ENCODE results near the gene SLBP.

SLBP gene

DNA sequence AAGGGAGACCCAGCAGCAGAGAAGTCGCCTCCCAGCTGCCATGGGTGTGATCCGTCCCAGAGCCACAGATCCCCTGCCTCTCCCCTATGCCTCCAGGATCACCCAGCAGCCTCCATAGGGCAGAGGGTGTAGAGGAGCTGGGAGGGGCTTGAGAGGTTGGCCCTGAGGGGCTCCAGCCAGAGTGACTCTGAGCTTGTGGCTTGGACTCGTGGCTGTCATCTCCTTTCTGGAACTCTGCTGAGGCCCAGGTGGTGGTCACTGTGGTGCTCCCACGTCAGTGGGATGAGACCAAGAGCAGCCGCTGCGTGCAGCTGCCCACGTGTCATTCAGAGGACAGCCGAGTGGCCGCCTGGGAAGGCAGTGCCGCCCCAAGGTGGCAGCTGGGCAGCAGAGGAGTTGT, 13.4 kb upstream of the SLBP start:
- DNase-seq: no peak

DNA sequence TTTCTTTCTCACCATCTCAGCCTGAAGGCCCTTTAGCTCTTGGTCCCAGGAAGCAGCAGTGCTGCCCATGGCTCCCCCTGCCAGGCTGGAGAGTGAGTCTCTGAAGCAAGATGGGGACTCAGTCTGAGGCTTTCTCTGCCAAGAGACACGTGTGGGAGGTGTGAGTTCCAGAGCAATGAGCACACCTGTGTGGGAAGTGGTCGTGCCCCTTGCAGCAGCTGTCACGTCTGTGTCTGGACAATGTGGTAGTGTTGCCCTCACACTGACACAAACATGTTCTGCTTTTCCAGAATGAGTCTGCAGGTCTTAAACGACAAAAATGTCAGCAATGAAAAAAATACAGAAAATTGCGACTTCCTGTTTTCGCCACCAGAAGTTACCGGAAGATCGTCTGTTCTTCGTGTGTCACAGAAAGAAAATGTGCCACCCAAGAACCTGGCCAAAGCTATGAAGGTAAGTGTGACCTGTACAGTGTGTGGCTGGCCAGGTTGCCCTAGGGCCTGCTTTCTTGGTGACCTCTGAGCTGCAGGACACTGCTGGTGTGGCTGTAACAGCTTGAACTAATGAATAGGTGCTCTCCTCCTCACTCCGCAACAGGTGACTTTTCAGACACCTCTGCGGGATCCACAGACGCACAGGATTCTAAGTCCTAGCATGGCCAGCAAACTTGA, 11.1 kb upstream of the SLBP start:
- no peak for DNase-seq

DNA sequence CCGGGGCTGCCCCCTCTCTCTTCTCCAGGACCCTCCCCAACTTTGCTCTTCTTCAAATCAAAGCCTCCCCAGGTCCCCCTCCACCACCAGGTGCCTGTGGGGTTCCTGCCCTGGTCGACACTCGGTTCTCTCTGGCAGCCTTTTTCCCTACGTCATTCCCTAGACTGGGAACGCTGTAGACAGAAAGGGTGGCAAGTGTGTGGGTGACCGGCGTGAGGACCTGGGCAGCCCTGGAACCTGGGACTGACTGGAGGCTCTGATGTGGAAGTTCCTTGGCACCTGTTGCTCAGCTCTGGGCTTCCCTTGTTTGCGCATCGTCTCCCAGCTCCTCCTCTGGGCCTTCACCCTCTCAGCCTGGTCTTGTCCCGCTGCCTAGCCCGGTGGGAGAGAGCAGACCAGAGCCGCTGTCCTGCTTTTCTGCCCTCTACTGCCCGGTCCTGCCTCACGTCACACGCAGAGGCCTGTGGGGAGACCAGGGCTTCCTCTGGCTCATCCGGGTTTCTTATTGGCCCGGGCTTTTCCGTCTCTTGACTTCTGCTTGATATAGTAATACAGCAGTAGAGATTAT, 10.5 kb upstream of the SLBP start:
- DNase-seq: no peak

DNA sequence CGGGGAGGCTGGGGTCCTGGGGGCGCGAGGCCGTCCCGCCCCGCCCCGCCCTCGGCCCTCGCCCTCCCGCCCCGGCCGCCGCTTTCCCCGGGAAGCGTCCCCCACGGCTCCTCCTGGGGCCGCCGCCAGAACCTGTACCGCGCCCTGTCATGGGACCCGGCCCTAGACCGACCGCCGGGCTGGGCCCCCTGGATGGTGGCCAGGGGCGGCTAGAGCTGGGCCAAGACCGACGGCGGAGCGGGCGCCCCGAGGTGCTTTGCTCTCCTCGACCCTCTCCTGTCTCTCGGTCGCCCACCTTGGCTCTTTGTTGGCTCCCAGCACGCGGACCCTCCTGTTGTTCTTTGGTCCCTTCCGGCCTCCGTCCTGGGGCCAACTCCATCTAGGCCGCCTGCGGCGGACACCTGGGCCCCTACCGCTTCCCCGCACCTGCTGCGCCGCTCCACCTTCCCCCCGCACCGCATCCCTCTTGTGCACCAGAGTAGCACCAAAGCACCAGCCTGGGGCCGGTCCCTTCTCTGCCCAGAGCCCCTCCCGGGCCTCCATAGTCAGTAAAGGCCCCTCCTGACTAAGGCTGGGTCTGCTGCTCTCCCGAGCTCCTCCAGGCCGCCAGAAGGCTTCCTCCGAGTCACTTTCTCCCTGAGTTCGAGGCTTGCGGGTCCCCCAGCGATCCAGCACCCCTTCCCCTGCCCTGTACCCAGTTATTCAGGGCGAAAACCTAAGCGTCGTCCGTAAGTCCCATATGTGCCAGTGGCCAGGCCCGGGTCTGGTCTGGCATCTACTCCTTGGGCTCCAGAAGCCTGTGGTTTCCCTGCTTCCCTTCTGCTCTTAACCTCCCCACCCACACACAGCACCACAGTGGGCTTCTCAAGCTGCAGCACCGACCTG, 9.8 kb upstream of the SLBP start:
- no peak for DNase-seq

DNA sequence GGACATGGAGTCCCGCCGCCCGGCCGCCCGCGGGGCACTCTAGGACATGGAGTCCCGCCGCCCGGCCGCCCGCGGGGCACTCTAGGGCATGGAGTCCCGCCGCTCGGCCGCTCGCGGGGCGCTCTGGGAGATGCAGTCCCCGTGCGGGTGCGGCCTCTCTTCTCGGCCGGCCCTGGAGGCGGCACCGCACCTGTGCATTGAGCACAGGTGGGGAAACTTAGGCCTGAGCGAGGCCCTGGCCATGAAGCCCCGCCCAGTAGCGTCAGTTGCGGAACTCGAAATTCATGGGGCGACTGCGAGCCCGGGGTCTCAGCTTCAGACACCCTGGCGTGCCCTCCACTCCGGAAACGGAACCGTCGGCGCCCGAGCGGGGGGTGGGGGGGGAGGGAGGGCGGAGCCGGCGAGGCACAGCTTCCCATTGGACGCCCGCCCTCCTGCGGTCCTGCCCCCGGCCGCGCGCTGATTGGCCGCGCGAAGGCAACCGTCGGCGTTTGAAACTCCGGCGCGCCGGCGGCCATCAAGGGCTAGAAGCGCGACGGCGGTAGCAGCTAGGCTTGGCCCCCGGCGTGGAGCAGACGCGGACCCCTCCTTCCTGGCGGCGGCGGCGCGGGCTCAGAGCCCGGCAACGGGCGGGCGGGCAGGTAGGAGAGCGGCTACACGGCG, 9.0 kb upstream of the SLBP start, which contains the start of the genes TACC3 and TMEM129:
Gene TACC3, plus strand, starts transcription at position 519 of the 663 bp plus-strand sequence. CDS start 1,901 bp downstream, outside the sequence.
Gene TMEM129, minus strand, starts transcription at position 321 of the 663 bp plus-strand sequence. CDS start 486 bp downstream, outside the sequence.
- DNase-seq: peak; percentile 98

DNA sequence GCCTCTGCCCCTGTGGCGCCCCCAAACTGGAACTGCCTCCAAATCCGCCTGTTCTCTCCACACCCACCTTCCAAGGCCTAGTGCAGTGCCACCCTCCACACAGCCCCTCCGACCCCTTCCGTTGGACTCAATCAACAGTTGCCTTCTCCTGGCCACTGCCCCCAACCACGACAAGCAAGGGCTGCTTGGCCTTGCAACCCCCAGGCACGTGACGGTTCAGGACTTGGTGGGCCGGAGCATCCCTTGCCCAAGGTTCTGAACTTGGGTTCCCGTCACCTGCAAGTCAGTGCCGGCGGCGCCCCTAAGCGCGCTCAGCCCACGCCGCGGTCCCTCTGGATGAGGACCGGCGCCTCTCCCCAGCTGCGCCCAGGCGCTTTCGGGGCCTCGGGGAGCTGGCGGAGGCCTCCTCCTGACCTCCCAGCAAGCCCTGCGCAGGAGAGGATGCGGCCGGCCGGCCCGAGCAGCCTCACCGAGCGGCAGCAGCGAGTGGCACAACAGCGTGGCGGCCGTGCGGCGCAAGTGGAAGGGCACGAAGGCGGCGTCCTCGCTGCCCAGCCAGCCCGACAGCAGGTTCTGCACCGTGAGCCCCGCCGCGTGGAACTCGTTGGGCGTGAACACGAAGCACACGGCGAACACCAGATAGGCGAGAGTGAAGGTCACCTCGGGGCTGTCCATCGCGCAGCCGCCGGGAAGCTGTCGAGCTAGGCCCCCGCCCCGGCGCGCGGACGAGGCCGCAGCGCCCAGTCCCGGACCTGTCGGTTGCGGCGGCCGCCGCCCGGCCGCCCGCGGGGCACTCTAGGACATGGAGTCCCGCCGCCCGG, 8.3 kb upstream of the SLBP start:
- DNase-seq: no peak

DNA sequence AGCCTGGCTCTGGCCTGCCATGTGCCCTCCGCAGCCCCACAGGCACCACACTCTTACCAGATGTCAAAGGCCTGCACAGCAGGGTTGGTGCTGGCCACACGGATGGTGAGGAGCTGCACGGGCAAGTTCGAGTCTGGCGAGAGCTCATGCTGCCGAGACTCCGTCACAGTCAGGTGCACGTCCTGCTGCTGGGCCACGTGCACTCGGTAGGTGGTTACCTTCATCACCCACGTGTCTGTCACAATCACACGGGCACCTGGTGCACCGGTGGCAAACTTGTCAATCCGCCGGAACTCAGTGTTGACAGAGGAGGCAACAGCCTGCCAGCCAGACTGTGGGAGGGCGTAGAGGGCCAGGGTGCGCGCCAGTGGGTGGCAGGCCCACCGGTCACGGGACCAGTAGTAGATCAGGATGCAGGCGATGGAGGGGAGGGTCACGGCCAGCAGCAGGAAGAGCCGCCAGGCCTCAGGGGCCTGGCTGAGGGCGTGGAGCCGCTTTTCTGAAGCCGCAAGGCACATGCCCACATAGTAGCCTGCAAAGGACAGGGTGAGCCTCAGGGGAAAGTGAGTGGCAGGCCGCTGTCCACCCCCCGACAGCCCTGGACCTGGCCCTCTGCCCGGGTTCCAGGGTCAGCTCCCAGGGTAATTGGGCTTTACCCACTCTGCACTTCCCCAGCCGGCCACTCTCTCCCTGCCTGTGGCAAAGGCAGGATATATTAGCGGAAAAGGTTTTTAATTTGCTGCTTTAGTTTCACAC, 6.2 kb upstream of the SLBP start:
- DNase-seq: no peak

DNA sequence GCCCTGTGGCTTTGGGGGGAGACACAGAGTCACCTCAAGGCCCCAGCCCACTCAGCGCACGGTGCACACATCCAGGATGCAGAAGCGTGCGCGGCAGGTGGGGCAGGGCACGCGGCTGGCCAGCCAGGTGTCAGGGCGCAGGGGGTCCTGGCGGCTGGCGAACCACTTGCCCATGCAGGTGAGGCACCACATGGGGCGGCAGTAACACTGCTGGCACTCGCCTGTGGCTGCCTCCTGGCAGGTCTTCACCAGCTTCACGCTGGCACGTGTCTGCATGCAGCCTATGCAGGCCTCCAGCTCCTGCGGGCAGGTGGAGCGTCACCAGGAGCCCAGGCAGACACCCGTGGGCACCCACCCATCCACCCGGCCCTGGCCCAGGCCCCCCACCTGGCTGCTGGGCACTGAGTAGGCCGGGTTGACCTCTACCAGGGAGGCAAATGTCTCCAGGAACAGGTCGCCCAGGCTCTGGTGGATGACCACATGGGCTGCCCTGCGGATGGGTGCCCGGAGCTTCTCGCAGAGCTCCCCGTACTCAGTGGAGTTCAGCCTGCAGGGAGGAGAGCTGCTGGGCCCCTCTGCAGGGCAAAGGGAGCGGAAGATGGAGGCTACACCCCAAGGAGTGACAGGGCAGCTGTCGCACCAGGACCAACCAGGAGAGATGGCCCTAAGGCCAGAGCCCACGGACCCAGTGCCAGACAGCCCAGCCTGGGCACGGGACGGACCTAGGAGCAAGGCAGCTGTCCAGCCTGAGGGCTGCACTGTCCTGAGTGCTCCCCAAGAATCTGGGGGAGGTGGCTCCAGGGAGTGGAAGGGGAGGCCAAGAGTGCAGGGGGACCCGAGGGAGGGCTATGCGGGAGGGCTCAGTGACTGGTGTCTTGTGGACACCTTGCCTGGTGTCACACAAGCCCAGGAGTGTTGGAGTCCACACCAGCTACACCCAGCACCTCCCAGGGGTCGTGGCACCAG, 5.3 kb upstream of the SLBP start:
- DNase-seq: no peak

DNA sequence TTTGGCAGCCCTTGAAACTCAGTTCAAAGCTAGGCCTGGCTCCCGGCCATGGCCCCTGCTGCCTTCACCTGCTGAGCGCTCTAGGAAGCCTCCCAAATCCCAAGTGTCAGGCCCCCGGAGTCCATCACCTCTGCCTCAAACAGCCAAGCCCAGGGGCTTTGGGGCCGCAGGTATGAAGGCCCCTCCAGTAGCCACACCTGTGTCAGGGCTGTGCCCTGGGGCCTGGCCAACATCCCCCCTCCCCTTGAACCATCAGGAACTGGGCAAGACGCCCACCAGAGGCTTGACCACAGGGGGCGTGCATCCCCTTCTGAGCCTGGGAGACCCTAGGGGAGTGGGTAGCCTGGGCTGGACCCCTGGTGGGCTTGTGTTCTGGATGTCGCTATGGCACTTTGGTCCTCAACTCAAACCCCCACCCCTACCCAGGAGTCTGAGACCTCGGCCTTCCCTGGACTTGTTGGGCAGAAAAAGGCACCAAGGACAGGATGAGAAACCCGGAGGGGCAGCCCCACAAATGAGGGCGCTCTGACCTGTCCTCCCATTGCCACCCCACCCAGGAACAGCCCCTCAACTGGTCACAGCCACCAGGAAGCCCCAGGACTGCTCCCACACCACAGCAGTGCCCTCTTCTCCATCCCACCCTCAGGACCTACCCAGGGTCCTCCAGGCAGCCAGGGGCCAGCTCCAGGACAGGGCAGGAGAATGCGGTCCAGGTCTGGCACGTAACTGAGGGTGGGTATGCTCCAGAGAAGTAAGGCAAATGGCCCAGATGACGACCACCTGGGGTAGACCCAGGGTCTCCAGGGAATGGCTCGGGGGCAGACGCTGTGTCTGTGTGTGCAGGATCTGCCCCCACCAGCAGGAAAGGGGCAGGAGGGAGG, 4.2 kb upstream of the SLBP start:
- no peak for DNase-seq

DNA sequence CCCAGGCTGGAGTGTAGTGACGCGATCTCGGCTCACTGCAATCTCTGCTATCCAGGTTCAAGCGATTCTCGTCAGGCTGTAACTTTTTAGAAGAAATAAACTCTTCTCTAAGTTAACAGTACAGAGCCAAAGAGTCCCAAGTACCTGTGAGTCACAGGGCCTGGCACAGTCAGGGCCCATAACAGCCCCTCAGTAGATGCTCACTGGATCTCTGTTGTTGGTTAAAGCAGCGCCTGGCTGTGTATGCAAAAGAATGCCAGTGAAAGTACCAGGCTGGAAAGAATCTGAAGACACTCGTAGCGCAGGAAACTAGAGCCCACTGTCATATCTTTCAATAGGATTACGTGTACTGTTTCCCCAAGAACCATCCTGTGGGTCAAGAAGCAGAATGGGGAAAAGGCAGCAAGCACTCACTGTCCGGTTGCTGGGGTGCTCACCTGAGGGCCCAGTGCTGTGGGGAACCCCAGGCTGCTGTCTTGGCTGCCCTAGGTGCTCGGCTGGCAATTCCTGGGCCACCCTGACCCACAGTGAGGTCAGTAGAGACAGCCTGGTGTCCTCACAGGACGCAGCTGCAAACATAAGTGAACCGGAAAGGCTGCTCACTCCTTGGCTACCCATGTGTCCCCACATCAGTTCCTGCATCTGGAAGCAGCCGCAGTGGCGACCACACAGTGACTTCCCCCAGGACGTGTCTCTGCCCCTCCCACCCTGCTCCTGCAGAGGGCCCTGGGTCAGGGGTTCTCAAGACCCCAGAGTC, 3.1 kb upstream of the SLBP start:
- no peak for DNase-seq

DNA sequence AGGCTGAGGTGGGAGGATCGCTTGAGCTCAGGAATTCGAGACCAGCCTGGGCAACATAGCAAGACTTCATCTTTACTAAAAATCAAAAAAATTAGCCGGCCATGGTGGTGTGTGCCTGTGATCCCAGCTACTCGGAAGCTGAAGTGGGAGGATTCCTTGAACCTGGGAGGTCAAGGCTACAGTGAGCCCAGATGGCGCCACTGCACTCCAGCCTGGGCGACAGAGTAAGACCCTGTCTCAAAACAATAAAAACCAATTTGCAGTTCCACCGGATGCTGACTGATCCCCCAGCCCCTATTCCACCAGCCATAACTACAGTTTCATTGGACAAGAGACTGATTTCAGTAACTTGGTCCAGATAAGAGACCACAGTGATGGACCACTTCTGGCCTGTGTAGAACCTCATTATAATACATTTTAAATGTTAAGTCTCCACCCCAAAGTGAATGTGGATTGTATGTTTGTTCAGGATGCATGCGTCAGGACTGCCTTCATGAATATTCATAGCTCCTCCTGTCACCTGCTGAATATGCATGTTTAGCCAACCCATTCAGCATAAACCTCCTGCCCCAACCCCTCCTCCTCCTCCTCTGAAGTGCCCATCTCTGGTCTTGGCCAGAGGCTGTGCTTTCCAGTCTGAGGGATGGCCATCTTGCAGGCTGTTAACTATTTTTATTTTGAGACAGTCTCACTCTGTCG, 2.3 kb upstream of the SLBP start:
- DNase-seq: no peak

DNA sequence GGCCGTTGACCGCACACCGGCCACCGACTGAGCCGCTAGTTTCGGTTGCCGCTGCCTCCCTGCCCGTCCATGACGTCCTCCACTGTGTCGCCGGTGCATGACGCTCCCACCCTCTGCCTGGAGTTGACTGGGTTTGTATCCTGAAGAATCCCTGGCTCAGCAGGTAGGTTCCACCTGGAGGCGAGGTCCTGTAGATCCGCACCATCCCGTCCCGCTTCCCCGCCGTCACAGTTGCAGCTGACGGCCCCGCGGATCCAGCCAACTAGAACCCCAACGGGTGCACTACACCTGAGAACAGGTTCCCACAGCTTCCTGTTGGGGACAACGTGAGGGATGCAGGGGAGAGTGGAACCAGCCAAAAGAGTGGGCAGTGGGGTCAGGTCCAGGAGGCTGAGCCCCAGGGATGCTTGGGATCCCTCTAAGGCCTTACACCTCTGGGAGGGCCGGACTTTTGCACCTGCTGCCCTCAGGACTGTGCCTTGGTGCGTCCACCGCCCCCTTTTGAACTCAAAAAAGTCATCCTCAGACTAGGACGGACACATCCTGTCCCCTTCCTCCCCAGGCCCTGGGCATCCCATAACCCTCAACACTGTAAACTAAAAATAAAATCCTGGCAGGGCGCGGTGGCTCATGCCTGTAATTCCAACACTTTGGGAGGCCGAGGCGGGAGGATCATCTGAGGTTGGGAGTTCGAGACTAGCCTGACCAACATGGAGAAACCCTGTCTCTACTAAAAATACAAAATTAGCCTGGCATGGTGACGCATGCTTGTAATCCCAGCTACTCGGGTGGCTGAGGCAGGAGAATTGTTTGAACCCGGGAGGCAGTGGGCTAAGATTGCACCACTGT, 1.1 kb upstream of the SLBP start:
- no peak for DNase-seq

DNA sequence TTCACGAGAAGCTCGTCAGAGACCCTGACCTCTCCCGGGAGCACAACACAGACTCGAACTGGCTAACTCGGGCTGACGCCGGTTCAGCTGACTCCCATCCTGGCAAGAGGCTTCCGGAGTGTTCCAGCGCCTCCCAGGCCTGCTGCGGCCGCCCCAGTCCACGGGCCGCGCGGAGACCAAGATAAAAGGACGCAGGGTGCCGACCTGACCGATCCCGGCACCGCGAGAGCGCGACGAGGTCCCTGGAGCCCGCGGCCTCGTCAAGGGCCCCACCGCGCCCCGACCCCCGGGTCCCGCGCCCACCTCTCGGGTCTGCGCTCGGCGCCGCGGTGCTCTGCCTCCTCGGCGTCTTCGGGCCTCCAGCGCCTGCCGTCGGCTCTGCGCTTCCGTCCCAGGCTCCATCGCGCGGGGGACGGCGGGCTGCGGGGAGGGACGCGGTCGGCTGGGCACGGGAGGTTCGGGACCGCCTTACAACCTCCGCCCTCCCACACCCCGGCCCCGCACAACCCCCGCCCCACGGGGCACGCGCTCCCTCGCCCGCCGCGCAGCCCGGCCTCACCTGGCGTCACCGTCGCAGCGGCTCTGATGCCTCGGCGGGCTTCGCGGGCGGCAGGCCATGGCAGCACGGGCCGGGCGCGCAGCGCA, 426 bp downstream of the SLBP start:
- peak; percentile 75 for DNase-seq

DNA sequence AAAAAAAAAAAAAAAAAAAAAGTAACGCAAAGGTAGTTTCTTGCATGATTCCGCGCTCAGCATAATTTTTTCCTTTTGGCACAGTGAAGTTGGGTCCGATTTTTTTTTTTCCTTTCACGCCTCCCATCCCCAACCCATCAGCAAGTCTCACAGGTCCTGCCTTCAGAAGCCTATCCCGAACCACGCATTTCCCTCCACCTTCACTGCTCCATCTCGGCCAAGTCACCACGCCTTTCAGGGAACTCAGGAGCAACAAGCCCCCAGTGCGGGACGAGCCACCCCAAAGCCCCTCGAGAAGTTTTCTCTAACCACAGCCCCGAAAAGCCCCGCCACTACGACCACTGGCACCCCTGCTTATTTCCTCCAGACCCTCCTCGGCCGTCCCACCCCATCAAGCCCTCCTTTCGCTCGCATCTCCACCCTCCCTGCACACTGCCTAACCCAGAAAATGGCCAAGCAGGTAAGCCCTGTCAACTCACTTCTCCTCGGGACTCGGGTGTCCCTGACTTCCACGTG, 1.0 kb downstream of the SLBP start:
- no peak for DNase-seq

DNA sequence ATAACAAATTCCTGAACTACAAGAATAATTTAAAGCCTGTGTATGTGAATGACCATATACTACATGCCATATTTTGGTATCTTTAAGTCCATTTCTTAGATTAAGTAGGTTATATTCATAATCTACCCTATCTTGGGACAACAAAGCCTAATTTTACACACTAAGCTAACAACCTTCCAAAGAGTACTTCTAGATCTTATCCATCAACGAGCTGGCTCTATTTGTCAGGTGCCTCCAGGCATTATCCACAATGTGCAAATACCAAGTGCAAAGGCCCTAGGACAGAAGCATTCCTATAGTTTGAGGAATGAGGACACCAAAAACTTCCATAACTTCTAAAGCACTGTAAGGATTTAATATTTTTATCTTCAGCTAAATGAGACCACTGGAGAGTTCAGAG, 3.5 kb downstream of the SLBP start:
- no peak for DNase-seq

DNA sequence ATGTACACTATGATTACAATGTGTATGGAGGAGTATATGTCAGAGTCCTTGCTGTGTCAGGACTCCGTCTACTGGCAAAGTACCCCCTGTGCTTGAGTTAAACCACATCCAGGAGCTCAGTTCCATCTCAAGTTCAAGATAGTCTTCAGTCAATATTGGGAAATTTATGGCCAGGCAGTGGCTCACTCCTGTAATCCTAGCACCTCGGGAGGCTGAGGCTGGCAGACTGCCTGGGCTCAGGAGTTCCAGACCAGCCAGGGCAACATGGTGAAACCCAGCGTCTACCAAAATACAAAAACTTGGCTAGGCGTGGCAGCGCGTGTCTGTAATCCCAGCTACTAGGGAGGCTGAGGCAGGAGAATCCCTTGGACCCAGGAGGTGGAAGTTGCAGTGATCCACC, 5.8 kb downstream of the SLBP start:
- DNase-seq: no peak

Measured in islet precursor cell (in vitro differentiated cells).